Measurements from ENCODE around the gene TMEM178A.
A peak's percentile ranks its signal among the peaks of the same experiment; 100 is the strongest.
"Not testable (repeated sequence)": the region's sequence is repeated elsewhere in the genome, so short reads cannot be mapped to it uniquely, and the experiment has no call there.

TMEM178A gene

DNA sequence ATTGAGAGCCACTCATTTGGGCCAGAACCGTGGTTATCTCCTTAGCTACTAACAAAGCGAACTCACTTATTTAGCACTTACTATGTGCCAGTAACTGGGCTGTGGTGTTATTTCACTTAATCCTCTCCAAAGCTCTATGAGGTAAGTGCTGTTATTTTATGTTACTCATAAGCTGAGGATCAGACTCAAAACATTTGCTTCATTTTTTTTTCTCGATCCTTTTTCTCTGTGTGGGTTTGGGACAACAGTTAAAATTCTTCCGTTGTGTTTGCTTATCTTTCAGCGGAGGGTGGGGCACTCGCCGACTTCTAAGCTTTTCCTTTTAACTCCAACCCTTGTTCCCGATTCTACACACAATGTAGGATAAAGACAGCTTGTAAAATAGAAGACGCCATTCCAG is 52.8 kb downstream of the TMEM178A start:
- no peak for DNase-seq

DNA sequence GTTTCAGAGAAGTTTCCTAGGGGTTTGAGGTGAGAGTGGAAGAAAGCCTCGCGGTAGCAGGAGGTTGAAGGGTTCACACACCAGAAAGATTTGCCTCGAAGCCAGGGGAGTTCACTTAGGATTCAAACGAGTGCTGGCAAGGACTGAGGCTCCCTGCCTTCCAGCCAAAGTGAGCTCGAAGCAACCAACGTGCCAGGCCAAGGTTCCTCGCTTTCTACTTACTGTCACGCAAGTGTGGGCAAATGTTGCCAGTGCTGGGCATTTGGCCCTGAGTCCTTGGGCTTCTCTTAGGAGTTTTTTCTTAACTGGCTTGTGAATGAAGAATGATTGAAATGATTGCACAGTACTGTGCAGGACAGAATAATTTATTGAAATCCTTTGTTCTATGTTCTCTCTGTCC is 53.6 kb downstream of the TMEM178A start:
- DNase-seq = no peak

DNA sequence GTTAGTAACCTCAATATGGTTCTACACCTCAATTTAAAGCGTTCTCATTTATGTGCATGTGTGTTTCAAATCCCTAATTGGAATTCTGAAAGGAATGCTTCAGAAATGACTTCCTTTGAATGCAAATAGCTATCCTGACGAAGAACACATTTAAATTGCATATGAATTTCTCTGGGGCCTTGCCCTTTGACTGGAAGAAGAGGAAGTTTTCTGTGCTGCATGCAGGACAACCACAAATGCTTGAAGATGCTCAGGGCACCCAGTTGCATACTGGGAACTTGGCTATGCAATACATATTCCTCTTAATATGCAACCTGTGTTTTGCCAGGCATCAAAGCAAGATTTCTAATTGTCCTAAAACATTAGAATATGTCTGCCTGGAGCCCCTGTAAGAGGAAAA is 55.3 kb downstream of the TMEM178A start:
- DNase-seq = no peak

DNA sequence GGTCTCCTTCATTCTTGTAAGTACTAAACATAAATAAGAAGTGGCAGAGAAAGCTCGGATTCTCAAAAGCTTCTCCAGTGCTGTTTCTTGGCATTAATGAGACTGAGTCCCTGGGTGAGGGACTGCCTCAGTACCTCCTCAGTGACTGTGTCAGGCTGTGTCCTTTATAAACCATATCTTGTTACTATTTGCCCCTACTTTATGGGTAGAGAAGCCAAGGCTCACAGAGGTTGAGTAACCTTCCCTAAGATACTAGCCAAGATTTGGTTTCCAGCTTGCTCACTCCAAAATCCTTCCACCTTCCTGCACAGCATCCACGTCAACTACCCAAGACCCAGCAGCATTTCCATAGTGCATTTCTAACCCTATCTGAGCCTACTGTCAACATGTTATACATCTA is 57.8 kb downstream of the TMEM178A start:
- no peak for DNase-seq

DNA sequence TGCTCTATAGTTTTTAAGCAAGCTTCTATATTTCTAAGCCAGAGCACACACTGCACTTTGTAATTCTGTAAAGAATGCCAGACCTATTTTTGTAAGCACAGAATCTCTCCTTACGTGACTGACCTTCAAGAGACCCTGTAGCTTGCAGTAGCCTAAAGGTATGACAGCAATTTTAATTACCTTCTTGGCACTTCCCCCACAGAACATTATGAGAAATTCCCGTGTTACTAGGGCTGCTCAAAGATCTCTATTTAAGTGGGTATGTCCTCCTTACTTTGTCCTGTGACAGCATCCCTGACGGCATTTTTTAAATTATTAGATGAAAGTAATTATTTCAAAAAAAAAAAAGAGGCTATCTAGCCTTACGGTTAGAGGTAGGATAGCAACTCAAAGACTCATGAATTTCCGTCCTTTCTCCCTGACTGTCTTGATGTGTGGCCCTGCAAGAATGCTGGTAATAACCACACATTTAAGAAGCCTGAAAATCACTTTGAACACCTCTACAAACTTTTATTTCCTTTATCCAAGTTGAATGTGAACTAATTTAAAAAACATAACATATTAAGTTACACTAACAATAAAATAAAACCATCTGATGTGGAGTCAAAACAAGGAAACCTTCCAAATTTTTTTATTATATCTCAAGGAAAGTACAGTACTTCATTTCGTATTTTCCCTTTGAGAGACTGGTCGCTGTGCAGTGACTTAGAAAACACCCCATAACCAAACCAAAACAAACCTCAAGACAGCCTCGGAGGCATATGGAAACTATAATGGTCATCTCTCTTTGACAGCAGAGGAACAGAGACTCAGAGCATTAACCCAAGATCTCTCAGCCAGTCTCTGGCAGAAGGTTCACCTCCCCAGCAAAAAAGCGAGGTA is 58.5 kb downstream of the TMEM178A start:
- DNase-seq = no peak

DNA sequence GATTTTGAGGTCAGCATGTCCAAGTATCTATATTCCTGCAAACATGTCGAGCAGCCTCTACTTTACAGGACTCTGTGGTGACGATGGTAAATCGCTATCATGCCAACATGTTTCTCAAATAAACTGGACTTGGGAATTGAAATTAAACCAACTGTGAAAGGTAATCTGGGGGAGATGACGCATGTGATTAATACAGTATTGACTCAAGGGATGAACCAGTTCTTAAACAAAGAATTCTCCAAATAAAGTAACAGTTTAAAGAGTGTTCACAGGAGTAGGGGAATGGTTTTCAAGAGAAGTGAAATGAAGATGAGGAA is 59.1 kb downstream of the TMEM178A start:
- no peak for DNase-seq

DNA sequence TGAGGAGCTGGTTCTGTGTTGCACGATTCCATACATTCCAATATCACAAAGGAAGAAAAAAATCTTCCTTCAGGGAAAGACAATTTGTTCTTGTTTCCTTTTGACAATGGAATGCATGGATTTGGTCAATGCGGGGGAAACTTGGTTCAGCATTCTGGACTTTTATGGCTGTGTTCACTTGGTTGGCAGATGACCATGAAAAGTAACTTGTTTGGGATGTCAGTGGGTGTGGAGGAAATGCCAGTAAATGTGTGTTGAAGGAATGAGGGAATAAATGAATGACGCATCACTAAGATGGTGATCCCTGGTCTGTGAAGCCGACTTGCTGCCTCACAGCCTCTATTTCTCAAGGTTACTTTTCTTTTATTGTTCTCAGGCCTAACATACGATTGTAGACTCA is 59.7 kb downstream of the TMEM178A start:
- no peak for DNase-seq

DNA sequence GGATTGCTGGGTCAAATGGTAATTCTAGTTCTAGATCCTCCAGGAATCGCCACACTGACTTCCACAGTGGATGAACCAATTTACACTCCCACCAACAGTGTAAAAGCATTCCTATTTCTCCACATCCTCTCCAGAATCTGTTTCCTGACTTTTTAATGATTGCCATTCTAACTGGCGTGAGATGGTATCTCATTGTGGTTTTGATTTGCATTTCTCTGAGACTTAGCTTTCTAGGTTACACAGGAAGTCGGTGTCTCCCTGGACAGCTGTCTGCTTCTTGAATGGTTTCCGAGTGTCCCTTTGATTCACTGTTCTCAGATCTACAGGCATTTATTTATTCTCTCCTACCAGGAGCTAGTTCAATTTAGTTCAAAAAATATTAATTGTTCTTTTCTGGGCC is 62.4 kb downstream of the TMEM178A start:
- not testable (repeated sequence) for DNase-seq

DNA sequence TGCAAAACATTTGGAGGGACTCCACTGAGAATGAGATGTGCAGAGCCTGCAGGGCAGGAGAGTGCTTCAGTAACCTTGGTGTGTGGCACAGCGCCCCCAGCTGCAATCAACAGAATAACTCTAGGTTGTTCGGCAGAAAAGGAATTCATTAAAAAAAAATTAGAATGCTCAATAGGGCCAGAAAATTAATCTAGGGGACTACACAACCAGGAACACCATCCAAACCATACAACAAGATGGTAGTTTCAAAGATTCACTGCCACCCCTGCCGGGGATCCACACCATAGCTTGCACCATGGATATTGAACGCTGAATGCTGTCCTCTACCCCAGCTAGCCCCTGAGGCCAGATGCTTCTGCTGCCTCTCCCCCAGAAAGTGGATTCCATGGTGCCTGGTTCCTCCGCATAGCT is 63.2 kb downstream of the TMEM178A start:
- no peak for DNase-seq

DNA sequence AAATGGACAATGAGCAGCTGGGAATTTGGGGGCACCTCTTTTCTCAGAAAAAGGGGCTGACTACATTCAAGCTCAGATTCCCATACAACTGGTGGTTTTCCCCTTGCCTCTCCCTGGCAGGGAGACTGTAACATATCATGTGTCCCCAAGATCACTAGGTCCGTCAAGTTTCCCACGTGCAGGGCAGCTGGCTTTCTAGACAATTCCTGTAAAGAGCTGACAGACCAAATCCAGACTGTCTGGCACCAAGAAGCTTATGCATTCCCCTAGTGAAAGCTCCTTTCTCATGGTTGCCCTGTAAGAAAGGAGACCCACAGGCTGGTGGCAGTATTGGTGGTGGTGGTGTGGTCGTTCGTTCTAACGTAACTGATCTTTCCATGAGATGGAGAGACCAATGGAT is 64.6 kb downstream of the TMEM178A start:
- DNase-seq = no peak

DNA sequence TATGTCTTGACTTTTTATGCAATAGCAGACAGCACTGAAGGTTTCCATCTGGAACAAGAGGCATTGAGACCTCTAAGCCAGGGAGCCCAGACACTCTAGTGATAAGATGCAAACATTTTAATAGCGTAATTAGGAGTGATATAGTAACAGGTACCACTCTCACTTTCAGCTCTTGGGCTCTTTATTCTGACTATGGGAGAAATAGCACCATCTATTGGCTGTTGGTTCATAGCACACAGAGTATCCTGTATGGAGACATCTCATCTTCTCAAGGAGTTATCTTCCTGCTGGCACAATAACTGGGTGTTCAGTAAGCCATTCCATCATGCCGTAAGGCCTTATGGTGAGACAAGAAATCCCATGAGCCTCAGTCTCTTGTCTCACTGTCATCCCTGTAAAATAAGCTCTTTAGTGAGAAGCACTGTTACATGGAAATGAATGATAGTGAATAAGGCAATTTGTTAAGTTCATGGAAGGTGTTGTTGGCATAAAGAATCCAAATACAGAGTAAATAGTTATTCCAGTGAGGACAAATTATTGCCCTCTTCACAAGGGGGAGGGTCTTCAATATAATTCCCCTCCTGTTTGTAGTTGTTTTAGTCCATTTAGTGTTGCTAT is 65.1 kb downstream of the TMEM178A start:
- peak in 1 of 6 experiments; percentile 1 for DNase-seq

DNA sequence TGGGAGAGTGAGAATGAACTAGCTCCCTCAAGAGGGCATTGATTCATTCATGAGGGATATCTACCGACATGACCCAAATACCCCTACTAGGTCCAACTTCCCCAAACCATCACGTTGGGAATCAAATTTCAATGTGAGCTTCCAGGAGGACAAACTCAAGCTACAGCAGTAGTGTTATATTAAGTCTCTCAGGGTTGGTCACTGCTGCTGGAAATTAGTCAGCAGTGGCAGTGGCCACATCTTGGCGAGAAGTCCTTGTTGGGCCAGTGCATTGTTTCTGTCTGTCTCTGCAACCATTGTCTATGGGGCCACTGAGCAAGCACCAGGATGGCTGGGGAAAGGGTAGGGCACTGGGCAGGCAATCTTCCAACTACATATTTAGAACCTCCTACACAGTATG is 65.8 kb downstream of the TMEM178A start:
- DNase-seq = no peak

DNA sequence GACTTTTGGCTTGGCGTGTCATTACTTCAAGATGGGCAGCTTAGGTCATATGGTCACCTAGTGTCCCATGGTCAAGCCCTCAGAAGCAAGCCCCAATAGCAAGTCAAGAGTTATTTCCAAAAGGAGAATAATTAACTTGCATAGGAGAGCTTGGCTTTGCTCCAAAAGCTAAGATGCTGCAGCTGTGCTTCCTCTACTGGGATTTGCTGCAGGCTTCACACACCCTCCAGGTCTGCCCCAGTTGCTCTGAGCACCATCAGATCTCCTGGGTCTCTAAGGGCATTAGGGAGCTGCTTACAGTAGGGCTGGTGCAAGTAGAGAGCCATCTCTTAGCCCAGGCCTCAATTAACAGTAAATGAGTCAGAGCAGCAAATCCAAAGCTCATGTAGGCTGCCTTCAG is 66.8 kb downstream of the TMEM178A start:
- no peak for DNase-seq

DNA sequence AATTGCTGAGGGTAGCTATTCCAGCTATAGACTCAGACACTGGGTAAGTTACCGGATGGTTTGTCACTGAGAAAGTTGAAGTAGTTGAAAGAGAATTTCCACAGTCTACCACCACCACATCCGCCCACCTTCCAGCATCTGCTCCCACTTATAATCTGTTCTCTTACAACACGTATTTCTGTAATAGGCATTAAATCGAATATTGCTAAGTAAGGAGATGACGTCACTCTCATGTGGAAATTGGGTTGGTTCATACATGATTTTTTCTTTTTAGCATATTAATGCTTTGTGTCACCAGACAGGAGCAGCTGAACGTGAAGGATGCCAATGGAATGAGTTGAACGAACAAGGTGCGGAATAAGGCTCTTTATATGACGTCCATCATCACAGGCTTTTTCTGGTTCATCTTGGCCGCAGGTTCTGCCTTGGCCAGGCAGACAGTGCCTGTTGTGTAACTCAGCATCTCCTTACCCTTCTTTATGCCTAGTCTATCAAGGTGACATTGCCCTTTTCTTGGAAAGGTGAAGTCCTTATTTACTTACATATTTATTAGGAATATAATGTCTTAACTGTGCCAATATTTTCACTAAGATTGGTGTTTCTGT is 67.5 kb downstream of the TMEM178A start:
- DNase-seq = no peak

DNA sequence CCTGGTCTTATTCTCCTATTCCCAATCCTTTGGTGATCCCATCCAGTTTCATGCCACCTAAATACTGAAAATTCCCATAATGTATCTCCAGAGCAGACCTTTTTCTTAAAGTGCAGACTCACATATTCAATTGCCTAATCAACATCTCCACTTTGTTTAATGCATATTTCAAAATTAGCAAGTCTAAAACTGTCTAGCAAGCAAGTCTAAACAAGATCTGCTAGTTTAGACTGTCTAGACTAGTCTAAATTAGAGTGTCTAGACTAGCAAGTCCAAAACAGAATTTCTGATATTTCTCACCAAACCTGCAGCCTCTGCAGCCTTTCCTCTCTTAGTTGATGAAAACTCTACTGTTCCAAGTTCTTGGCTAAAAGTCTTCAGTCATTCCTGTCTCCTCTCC is 68.7 kb downstream of the TMEM178A start:
- DNase-seq = no peak

DNA sequence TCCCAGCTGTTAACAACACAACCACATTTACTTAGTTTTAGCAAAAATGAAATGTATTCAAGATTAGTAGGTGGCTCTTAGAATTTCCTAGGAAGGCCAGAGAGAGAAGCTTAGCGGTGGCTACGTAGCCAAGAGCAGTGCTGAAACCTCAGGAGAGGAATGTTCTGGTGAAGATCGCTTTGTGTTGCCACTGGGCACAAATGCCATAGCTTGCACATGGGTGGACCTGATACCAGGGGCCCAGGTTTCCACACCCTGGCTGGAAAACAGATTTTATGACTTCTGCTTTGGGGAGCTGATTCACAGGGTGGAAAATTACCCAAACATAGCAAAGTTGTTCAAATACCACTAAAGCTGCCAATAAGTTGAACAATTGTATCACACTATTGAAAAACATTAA is 69.9 kb downstream of the TMEM178A start:
- DNase-seq = no peak

DNA sequence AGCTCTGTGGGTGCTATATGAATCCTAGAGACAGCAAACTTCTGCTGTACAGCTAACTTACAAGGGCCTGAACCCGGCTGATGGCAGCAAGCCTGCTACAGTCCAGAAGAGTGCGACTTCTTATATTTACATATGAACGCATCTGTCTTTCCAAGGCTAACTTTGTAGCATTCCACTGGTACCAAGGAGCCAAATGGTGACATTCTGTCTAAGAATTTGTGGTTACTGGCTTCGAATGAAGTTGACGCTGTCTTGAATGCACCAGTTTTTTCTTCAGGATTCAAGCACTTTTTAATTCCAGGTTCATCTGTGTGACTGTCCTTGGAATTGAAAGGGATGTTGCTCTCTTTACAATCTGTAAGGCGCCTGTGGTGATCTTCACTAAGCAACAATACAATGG is 70.9 kb downstream of the TMEM178A start:
- no peak for DNase-seq

DNA sequence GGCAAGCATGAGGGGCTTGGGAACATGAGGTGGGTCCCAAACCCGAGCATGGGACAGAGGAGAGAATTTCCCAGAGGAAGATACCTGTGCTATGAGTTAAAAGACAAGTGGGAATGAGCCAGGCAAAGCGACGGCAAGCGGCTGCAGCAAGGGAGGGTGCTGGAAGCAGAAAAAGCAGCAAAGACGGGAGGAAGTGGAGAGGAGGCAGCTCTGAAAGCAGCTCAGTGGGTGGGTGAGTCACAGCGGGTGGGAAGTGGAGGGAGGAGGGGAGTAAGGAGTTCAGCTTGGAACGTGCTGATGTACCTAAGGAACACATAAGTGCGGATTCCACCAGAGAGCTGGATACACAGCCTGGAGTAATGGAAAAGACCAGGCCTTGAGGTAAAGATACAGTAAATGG is 71.9 kb downstream of the TMEM178A start:
- DNase-seq = no peak

DNA sequence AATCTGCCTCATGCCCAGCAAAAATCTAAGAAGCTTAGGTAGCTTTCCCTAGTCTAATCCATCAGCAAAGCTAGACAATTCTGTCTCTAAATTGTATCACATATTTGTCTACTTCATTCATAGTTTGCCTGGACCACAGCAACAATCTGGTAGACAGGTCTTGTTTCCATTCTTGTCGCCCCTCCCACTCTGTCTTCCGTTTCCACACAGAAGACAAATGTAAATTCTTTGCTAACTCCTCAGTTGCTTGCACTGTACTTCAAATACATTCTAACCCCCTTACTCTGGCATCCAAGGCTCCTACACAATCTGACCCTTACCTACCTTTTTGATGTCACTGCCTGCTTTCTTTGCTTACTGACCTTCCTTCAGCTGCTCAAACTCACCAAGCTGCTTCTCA is 73.2 kb downstream of the TMEM178A start:
- no peak for DNase-seq

DNA sequence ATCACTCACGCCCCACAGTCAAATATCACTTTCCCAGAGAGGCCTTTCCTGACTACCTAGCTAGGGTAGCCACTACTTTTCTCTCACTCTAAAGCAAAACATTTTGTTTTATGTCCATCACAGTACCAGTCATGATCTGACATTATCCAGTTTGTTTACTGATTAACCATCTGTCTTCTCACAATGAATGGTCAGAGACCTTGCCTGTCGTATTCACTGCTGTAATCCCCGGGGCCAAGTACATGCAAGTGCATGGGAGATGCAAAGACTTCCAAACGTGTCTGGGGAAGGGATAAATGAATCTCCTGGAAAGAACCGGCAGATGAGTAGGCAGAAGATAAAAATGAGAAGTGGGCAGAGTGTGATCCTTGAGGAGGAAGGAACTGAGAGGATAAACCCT is 73.7 kb downstream of the TMEM178A start:
- DNase-seq = no peak

DNA sequence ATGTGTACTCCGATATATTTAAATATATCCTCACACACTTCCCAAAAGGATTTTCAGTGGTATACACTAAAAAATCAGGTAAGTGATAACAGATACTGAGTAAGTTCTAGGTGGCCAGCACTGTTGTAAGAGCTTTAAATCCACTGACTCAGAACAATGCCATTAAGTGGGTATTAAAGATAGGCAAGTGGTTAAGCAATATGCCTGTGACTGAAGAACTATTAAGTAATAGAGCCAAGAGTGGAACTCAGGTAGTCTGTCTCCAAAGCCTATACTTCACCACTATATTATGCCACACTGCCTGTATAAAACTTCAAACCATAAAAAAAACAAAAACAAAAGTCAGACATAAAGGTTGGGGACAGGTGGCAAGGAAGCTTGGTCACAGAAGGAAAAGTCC is 76.2 kb downstream of the TMEM178A start:
- no peak for DNase-seq

DNA sequence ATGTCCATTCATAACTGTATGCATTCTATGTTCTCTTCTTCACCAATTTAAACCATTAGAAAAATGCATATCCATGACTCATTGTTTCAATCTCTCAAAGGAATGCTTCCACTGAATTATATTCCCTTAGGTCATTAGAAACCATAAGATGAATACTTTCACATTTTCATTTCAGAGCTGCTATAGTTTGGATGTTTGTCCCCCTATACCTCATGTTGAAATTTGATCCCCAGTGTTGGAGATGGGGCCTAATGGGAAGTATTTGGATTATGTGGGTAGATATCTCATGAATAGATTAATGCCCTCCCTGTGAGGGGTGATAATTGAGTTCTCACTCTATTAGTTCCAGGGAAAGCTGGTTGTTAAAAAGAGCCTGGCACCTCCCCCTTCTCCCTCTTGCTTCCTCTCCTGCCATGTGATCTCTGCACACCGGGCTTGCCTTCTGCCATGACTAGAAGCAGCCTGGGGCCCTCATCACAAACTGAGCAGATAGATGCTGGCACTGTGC is 77.6 kb downstream of the TMEM178A start:
- no peak for DNase-seq

DNA sequence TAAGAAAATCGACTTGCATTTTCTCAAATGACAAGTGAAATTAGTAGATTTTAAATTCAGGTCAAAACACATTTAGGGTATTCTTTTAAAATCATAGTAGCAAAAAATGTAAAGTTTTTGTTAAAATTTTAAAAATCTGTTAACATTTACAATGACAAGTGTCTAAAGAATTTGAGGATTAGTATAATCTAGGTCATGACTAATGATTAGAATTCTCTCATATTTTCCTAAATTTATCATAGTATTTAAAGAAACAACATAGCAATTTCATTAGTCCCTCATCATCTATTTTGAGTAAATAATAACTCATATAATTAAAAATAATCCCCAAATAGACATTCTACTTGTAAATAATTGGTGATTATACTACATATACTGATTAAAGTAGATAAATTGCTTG is 89.7 kb downstream of the TMEM178A start:
- no peak for DNase-seq

DNA sequence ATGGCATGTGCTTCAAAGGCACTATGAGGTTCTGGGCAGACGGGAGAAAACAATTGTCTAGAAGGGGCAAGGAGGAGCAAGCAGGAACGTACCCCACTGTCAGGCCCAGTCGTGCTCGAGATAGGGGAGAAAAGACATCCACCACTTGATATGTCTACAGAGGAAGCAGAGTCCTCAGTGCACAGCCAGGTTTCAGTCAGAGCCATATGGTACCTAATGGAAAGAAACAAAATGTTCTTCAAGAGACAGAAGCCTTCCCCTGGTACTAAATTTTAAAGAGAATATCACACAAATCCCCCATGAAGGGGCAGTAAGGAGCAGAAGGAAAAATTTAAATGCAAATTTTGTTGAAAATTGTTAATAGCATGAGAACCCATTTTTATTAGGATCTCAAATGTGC is 91.4 kb downstream of the TMEM178A start:
- no peak for DNase-seq
